ENCODE results near the gene SHROOM1. TPM values are rescaled to one million over a fixed set of nuclear protein-coding genes. Genes with fewer than 3 reads are reported as not detected.
A peak's percentile ranks its signal among the peaks of the same experiment; 100 is the strongest.
"Not testable (repeated sequence)": the region's sequence is repeated elsewhere in the genome, so short reads cannot be mapped to it uniquely, and the experiment has no call there.

SHROOM1 gene, protein sequence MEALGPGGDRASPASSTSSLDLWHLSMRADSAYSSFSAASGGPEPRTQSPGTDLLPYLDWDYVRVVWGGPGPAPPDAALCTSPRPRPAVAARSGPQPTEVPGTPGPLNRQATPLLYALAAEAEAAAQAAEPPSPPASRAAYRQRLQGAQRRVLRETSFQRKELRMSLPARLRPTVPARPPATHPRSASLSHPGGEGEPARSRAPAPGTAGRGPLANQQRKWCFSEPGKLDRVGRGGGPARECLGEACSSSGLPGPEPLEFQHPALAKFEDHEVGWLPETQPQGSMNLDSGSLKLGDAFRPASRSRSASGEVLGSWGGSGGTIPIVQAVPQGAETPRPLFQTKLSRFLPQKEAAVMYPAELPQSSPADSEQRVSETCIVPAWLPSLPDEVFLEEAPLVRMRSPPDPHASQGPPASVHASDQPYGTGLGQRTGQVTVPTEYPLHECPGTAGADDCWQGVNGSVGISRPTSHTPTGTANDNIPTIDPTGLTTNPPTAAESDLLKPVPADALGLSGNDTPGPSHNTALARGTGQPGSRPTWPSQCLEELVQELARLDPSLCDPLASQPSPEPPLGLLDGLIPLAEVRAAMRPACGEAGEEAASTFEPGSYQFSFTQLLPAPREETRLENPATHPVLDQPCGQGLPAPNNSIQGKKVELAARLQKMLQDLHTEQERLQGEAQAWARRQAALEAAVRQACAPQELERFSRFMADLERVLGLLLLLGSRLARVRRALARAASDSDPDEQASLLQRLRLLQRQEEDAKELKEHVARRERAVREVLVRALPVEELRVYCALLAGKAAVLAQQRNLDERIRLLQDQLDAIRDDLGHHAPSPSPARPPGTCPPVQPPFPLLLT
- polyA plus RNA-seq (2013, experiment 1 of 2; ENCODE audit: insufficient read length) = 1.4 TPM
- polyA plus RNA-seq (2013, experiment 2 of 2; ENCODE audit: insufficient read length) = 1.8 TPM

DNA sequence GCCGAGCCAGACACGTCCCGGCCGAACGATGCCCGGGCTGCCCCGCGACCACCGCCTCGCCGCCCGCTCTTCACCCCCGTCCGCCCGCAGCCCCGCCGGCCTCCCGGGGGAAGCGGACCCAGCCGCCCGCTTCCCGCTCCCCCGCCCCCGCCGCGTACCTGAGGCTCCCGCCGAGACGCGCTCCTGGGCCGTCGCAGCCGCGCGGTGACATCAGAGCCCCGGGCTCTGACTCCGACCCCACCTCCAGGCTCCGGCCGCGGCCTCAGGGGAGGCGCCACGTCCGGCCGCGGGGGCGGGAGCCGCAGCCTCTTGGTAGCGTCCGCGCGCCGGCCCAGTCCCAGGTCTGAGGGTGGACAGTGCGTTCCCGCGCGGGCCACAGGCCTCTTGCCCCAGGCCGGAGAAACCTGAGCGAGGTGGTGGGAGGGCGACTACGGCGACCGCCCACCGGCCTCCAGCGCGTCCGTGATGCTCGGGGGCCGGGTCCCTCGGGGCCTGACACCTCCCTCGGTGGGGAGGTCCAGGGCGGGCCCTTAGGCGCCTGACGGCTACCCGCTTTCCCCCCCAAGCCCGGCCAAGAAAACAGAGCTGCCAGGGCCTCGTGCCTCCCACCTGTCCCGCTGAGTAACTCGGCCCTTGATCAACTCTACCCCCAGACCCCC, at the start of gene SHROOM1:
Gene SHROOM1, minus strand, starts transcription at position 212 of the 659 bp plus-strand sequence. CDS start 4,507 bp downstream, outside the sequence.
- DNase-seq = no peak

DNA sequence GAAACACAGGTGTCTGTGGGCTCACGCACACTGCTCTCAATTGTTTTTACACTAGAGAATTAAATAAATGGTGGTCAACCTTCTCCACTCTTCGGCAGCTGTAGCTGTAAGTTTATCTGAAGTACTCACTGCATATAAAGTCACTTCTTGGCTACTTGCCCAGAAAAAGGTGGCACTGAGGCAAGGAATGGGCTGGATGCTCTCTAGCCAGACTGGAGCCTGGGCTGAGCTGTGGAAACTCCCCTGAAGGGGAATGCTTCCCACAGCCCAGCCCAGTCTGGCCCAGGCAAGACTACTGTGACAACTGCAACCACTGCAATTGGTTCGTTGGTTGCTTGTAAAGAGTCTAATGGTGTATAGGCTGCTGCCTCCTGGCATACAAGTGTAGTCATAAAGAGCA, 47.5 kb upstream of the SHROOM1 start:
- DNase-seq = peak; percentile 17

DNA sequence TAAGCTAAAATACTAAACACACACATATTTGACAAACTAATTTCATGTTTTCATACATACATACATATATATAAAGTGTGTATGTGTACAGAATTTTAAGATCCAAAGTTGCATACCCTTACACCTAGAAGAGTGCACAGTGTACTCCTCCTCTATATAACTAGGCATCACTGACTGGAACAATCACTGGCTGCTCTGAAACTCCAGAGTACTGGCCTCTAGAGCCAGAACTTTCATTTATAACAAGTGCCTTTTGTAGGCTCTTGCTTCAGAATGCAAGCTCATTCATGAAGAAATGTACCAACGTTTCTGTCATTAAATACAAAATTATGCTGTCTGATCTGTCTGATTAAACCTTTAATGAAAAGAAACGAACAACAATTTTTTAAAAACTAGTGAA, 47.0 kb upstream of the SHROOM1 start:
- DNase-seq = no peak

DNA sequence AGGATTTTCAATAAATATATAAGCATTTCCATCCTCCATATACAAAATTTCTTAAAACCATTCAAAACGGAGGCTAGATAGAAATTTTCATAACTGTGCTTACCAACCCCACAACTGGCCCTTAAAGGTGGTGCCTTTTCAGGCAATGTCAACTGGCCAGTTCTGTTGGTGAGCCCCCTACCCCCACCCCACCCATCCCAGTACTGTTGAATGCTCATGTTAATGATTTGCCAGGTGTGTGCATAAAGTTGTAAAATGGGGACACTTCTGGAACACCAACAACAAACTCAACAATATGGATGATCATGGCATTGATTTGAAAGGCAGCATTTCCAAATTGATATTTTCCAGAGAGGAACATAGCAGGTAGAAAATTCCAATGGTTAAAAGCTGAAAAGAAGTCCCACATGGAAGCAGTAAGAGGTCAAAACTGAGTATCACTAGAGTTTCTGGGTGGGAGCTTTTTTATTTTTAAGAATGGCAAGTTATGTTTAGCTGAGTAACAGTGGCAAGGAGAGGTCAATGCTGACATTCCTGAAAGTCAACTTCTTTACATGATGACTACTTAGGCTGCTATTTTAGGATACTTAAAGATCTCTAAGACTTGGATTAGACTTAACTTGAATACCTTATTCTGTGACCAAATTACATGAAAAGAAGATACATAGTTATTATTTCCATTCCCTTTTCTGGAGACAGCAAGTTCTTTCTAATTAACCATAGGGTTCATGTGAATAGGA, 45.7 kb upstream of the SHROOM1 start:
- peak; percentile 23 for DNase-seq

DNA sequence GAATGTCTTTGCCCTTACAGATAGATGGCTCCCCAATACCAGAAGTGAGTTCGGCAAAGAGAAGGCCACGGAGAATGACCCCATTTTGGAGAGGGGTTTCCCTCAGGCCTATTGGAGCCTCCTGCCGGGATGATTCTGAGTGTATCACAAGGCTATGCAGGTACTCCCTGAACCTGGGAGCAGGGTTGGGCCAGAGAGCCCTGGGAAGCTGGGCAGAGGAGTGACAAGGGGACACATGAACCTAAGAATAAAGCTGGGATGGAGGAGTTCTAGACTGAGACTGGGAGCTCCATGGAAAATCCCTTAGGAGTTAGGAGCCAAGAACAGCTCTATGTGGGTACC, 43.5 kb upstream of the SHROOM1 start:
- DNase-seq = no peak

DNA sequence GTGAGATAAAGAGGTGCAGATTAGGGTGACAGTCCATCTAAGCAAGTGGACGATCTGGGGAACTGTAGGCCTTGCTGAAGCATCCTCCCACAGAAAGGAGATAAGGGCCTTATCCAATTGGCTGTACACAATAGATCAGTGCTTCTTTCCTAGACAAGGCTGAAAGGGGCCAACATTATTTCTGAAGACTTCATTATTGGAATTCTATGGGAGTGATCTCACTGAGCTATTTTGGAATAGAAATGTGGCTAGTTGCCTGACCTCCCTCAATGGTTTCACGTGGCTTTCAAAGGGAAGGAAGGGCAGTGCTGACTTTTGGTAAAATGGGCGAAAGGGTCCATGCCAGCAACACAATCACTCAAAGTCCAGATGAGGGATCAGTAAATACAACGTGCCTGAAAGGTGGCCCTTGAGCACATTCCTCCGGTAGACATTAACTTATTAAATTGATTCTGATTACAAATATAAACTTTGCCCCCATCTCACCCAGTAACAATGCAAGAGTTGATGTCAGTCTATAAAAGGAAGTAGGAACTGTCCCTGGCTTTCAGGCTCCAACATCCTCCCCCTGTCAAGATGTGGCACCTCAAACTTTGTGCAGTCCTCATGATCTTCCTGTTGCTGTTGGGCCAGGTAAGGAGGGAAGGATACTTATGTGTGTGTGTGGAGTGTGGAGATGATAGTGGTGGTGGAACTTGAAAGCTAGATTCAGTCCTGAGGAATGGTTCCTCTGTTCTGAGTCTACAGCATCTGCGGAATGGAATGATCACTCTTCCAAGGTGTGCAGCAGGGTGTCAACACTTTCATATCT, 42.9 kb upstream of the SHROOM1 start, which contains the start of gene LEAP2:
Gene LEAP2, plus strand, starts transcription at position 550 of the 811 bp plus-strand sequence. Its CDS starts 27 bp downstream, at position 577.
- no peak for DNase-seq

DNA sequence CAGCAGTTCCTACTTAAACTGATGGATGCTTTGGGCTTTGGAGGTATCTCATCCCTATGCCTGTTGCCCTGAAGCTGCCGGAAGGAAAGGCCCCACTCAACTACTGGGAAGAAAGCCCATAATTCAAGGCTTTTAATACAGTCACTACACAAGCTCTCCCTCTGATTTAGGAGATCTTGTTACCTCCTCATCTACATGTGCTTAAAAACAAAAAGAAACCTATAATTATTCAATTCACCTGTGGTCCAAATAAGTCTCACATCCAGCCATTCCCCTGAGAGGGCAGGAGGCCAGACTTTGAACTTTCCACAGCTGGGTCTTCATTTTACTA, 42.3 kb upstream of the SHROOM1 start:
- DNase-seq = no peak

DNA sequence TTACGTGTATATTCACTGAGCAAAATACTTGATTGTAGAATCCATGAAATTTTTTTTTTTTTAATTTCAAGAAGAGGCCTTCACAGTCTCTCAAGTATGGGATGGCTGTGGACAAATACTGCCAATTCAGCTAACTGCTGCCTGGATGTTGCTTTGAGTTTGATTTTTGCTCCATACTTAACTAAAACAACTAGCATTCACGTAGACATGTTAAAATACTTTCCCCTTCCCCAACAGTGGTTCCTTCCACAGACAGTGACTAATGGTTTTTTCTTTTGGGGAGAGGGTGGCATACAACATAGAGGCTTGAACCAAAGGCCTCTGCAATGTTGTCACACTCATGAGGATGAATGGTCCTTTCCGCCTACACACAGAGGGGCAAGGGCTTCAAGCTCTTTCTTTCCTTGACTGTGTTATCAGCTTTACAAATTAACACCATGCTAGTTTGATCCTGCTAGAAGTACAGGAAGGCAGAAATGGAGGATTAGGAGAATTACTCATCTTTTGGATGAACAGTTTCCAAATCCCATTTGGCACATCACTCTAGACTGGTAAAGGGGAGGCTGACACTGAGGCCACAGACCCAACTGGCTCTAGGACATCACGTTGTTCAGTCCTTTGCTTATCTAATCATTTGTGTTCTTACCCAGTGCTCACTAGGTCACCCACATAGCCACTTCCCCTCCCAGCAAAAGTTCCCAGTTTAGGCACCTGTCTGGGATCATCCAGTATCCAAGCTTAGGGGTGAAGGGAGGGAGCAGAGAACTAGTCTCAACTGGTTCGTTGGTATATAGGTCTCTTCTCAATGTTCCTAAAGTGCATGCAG, 41.2 kb upstream of the SHROOM1 start:
- no peak for DNase-seq

DNA sequence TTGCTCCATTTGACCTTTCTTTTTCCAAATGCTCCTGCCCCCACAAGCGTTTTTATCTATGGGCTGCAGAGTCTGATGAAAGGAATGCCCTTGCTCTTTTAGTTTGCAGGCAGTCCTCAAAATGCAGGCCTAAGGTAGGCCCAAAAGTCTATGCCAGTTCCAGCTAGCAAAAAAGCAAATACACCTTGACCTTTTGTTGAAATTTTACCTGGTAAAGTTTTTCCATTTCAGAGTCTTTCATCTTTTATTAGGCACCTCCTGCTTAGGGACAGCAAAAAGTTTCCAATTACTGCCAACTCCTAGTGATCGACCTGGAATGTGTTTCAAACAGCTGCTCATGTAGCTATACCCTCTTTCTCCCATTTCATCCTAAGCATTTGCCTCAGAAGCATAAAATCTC, 40.4 kb upstream of the SHROOM1 start:
- DNase-seq = no peak

DNA sequence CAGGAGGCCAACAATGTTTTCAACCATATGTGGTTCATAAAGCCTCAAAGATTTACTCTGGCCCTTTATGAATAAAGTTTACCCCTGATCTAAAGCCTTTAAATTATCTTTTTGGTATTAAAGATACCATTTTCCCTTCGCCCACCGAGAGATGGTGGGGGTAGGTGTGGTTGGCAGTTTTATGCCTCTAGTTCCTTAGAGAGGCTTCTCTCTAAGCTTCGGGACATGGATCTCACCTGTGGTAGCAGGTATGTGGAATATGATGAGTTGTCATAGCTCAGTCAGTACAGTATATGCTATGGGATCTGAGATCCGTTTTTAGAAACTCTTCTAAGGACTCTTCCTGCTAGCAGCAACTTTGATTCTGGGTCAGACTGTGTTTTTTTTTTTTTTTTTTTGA, 38.3 kb upstream of the SHROOM1 start:
- DNase-seq = no peak

DNA sequence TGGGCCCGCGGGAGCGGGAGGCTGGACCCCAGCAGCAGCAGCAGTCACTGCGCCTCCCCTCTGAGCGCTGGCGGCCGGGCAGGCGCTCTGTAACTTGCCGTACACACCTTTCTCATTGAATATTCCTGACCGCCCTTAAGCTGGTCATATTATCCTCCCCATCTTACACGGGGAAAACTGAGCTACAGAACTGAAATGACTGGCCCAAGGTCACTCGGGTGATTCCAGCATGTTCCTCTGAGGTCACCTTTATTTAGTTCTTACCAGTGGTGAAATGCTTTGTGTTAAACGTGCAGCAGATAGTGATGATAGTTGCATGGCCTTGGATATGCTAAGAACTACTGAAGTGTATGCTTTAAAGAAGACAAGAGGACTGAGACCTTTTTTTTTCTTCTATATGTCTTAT, 36.6 kb upstream of the SHROOM1 start:
- DNase-seq = no peak

DNA sequence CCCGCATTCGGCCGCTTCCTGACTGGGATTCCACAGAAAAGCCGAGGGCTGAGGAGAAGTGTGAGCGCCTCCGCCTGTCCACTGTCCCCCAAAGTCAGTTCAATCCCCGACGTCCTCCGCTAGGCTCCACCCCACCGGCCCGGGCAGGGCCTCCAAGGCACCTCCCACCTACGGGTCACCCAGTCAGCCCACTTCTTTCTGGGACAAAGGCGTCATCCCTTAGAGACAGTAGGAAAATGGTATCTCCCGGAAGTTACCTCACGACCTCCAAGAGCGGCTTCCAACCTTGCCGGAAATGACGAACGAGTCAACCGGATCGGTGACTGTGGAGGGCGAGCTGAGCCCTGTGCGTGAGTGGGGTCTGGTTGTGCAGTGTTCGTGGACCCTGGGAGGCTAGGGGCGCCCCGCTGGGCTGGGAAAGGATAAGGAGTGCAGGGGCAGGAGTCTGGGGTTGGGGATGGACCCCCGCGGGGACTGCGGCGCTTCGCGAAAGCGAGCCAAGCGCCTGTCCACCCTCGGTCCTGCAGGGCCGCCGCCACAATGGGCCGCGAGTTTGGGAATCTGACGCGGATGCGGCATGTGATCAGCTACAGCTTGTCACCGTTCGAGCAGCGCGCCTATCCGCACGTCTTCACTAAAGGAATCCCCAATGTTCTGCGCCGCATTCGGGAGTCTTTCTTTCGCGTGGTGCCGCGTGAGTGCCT, 36.0 kb upstream of the SHROOM1 start, which contains the start of the genes GDF9 and UQCRQ:
Gene GDF9, minus strand, starts transcription at position 128 of the 704 bp plus-strand sequence. CDS start 1,936 bp downstream, outside the sequence.
Gene UQCRQ, plus strand, starts transcription at position 301 of the 704 bp plus-strand sequence. Its CDS starts 240 bp downstream, at position 541.
- peak; percentile 100 for DNase-seq

DNA sequence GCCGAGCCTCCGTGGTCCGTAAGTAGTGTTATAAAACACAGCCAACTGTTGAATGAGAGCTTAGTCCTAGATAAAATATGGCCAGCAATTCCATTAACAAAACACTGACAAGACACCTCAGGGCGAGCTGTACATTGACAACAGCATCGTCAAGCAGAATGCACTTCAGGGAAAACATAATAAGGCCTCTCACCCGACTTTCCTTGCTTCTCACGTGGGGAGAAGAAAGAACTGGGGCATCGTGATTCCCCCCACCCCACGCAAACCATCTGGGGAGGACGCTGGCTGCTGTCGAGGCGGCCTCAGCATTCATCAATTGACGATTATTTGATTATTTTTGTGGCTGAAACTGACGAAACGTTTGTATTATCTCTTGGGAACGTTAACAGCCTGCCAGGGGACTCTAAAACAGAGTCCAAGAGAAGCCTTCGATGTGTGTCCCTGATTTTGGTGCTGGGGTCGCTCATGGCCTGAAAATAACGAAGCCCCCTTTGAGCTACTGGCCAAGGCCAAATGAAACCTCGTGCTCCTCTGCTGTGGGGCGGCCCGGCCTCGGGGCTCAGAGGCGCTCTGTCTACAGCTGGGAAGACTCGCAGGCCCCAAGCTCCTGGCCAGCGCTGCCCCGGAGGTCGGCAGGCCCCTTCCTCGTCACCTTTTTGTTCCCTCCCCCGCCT, 35.4 kb upstream of the SHROOM1 start:
- DNase-seq = no peak

DNA sequence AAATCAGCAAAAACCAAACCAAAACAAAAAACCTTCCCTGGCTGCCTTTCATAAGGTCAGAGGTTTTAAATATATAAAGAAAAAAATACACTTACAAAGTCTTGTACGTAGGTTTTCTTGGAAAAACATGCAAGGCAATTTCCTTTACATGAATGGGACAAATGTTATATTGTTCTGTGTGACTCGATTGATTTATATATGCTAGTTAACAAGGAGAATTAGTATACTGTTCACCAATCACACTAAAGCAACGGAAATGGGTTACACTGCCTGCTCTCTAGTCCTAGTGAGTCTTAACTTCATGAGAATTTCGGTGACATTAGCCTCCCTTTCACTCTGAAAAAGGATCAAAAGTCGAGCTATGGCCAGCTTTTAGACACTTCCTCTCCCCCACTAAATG, 30.3 kb upstream of the SHROOM1 start:
- DNase-seq = no peak

DNA sequence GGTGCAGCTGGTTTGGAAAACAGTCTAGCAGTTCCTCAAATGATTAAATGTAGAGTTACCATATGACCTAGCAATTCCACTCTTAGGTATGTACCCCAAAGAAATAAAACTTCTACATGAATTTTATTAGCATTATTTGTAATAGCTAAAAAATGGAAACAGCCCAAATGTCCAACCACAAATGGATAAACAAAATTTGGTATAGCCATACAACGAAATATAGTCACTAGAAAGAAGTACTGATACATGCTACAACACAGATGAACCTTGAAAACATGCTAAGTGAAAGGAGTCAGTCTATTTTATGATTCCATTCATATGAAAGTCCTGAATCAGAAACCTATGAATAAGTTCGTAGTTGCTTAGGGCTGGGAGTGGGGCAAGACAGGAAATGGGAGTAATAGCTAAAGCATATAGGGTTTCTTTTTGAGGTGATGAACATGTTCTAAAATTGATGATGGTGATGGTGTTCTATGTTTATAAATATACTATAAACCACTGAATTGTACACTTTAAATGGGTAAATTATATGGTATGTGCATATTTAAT, 29.5 kb upstream of the SHROOM1 start:
- no peak for DNase-seq

DNA sequence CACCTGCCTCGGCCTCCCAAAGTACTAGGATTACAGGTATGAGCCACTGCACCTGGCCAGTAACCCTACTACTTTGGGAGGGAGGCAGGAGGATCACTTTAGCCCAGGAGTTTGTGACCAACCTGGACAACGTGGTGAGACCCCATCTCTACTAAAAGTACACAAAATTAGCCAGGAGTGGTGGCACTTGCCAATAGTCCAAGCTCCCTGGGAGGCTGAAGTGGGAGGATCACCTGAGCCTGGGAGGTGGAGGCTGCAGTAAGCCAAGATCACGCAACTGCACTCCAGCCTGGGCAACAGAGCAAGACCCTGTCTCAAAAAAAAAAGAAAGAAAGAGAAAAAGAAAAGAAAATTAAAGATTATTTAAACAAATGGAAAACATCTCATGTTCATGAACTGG, 25.6 kb upstream of the SHROOM1 start:
- DNase-seq = no peak

DNA sequence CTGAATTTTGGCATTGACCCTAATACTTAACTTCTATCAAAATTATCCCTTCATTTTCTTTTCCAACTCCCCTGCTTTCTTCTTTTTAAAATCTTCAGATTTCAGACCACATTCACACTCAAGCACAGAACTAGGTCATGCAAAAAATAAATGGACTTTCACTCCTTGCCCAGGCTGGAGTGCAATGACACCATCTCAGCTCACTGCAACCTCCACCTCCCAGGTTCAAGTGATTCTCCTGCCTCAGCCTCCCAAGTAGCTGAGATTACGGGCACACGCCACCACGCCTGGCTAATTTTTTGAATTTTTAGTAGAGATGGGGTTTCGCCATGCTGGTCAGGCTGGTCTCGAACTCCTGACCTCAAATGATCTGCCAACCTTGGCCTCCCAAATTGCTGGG, 24.5 kb upstream of the SHROOM1 start:
- not testable (repeated sequence) for DNase-seq

DNA sequence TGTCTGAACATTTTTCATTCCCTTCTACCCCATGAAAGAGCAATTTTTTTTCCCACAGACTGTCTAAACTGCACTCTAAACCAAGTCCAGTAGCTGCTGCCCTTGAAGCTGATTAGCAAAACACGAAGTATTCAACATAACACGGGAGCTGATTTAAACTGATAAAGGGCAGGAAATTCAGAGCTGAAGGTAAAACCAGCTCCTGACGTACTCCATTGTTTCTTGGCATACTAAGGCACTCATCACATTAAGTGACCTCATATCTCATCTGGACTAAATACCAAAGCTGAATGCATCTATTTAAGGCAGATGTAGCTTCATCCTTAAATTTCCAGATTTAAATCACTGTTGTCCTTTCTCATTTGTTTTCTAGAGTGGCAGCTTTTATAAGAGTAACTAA, 23.9 kb upstream of the SHROOM1 start:
- DNase-seq = no peak

DNA sequence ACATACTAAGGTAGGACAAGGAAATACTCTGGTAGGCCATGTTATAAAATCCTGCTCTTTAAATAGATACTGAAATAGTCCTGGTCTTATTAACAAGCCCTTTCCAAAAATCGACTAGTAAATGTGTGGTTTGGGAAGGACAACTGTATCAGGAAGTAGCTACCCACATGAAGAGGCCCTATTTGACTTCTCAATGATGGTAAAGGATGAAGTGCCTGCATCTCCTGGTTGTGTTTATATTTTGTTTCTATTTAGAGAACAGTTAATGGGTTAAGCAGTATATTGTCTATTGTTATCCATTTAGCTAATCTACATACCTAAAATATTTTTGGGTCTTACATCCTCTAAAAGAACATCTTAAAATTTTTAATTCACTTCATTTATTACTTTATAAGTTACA, 23.3 kb upstream of the SHROOM1 start:
- DNase-seq = no peak

Data from fibroblast of skin of scalp (primary cell).